Neural cell (in vitro differentiated cells): ENCODE data around the gene ITGA1.

Experiments used
- CTCF ChIP-seq: fragments of 450-650 bp; IDR thresholded peaks from 2 replicates; pipeline ENCODE4 v1.5.1; 2014; ENCODE audit warnings: antibody characterized with exemption, mild to moderate bottlenecking, moderate library complexity; ENCODE audit not compliant: poor library complexity, severe bottlenecking
- EP300 ChIP-seq: fragments of 450-650 bp; conservative IDR thresholded peaks from 2 replicates; pipeline ENCODE4 v1.6.1; 2014; ENCODE audit warnings: antibody characterized with exemption, mild to moderate bottlenecking, moderate library complexity; ENCODE audit not compliant: poor library complexity, severe bottlenecking
- EZH2 ChIP-seq: fragments of 200-600, 300-800 bp; shearing (Covaris generic), sonication (generic); IDR thresholded peaks from 2 replicates; pipeline ENCODE4 v1.6.1; 2014; ENCODE audit warnings: antibody characterized with exemption, low read length, borderline replicate concordance, mild to moderate bottlenecking; ENCODE audit not compliant: insufficient read depth, poor library complexity, severe bottlenecking
- POLR2AphosphoS5 ChIP-seq: IDR thresholded peaks from 2 replicates; pipeline ENCODE4 v1.6.1; 2012
- RAD21 ChIP-seq: fragments of 450-650 bp; conservative IDR thresholded peaks from 2 replicates; pipeline ENCODE4 v1.6.1; 2014; ENCODE audit warnings: antibody characterized with exemption, mild to moderate bottlenecking, moderate library complexity
- SMC3 ChIP-seq: fragments of 450-650 bp; conservative IDR thresholded peaks from 2 replicates; pipeline ENCODE4 v1.6.1; 2014; ENCODE audit warnings: antibody characterized with exemption, mild to moderate bottlenecking, moderate library complexity; ENCODE audit not compliant: poor library complexity

- TF ChIP-seq CTCF (no peak), RAD21 (no peak), EP300 (no peak), EZH2 (no peak), POLR2AphosphoS5 (no peak), SMC3 (no peak)
Measured at GRCh38 chr5:52786949-52787599, 642 bp upstream of the ITGA1 start.
